Upper lobe of left lung (tissue), 4 donors: ENCODE measurements around the gene PHF11.

Experiments used
- EP300 ChIP-seq, 4 donors: sonication (generic); formaldehyde crosslinking; IDR thresholded peaks; one replicate each; pipeline ENCODE4 v1.5.1; 2017; ENCODE audit warnings: antibody characterized with exemption in 4 of 4, control low read depth in 2 of 4
- POLR2AphosphoS5 ChIP-seq, 2 donors: sonication (generic); formaldehyde crosslinking; IDR thresholded peaks; one replicate each; pipeline ENCODE4 v1.5.1; 2017; ENCODE audit warnings: antibody characterized with exemption in 2 of 2
- TF ChIP-seq, protein P1 (sequence below), 6 experiments: fragments of 450-650 bp in 4 of 6; fragments of 200-600 bp in 2 of 6; sonication (generic) in 2 of 6; IDR thresholded peaks; one replicate each; pipeline ENCODE4 v1.5.1; 2016 to 2019; ENCODE audit warnings: antibody characterized with exemption in 6 of 6

DNA sequence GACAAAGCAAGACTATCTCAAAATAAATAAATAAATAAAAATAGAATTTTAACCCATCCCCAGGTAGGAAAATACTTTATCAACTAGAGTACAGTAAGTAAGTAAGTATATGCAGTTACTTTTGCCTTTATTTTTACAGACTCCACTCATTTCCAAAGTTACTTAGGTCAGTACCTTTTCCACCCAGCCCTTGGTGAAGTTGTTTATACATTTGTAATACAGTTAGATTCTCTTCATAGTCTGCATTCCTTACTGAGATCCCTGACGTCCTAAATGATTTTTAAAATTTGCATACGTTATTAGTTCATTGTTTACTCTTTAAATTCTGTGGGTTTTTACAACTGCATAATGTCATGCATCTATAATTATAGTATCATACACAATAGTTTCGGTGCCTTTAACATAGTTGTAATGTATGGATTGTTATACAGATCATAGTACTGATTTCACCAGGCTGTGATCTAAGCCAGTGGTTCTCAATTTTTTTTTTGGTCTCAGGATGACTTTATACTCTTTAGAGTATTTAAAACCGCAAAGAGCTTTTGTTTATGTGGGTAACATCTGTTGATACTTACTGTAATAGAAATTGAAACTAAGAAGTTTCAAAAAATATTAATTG, 41.3 kb upstream of the PHF11 start:
- TF ChIP-seq EP300 (IDR thresholded peaks at IDR 0.05) = no peak
- TF ChIP-seq, protein P1, sequence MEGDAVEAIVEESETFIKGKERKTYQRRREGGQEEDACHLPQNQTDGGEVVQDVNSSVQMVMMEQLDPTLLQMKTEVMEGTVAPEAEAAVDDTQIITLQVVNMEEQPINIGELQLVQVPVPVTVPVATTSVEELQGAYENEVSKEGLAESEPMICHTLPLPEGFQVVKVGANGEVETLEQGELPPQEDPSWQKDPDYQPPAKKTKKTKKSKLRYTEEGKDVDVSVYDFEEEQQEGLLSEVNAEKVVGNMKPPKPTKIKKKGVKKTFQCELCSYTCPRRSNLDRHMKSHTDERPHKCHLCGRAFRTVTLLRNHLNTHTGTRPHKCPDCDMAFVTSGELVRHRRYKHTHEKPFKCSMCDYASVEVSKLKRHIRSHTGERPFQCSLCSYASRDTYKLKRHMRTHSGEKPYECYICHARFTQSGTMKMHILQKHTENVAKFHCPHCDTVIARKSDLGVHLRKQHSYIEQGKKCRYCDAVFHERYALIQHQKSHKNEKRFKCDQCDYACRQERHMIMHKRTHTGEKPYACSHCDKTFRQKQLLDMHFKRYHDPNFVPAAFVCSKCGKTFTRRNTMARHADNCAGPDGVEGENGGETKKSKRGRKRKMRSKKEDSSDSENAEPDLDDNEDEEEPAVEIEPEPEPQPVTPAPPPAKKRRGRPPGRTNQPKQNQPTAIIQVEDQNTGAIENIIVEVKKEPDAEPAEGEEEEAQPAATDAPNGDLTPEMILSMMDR (IDR thresholded peaks at IDR 0.05) = no peak
- TF ChIP-seq POLR2AphosphoS5 (IDR thresholded peaks at IDR 0.05) = no peak
